Ureter (tissue), 1 donor: Measurements from ENCODE around the gene MAN2A1. TPM values are rescaled to one million over a fixed set of nuclear protein-coding genes. Genes with fewer than 3 reads are reported as not detected.
"Not testable (repeated sequence)": the region's sequence is repeated elsewhere in the genome, so short reads cannot be mapped to it uniquely, and the experiment has no call there.

Source experiments
- DNase-seq: peaks from one replicate; pipeline ENCODE4 v3.0.0-alpha.2; 2020; ENCODE audit warnings: low spot score
- total RNA-seq: library from RNA; stranded (reverse); gene quantifications from one replicate; pipeline ENCODE4 v1.2.4, GENCODE V29; 2023
- donor health status: DM: yes; HTN: yes; CAD: no.

The MAN2A1 gene
- total RNA-seq, 1 donor from 2014 or later, result 56.9 TPM

DNA sequence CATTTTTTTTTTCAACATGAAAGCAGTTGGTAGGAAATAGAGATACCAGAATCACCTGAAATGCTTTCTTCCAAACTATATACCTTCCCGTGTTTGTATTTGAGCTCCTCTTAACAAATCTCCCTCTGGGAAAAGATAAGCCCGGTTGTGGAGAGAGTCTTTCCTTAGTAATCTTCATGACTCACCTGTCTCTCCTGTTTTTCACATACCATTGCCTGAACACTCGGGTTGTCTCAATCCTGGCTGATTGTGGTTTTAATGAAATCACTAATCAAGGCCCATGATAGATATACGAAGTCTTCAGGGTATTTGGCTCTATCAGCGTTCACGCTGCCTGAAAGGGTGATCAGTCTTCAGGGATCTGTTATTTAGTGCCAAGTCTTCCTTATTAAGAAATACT is 136.7 kb downstream of the MAN2A1 start:
- no peak for DNase-seq

DNA sequence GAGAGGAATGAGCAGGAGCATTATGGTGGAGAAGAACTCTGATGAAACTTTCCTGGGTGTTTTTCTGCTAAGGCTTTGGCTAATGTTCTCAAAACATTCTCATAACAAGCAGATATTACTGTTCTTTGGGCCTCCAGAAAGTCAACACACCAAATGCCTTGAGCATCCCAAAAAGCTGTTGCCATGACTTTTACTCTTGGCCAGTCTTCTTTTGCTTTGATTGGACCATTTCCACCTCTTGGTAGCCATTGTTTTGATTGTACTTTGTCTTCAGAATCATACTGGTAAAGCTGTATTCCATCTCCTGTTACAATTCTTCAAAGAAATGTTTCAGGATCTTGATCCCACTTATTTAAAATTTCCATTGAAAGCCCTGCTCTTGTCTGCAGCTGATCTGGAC is 139.6 kb downstream of the MAN2A1 start:
- no peak for DNase-seq

DNA sequence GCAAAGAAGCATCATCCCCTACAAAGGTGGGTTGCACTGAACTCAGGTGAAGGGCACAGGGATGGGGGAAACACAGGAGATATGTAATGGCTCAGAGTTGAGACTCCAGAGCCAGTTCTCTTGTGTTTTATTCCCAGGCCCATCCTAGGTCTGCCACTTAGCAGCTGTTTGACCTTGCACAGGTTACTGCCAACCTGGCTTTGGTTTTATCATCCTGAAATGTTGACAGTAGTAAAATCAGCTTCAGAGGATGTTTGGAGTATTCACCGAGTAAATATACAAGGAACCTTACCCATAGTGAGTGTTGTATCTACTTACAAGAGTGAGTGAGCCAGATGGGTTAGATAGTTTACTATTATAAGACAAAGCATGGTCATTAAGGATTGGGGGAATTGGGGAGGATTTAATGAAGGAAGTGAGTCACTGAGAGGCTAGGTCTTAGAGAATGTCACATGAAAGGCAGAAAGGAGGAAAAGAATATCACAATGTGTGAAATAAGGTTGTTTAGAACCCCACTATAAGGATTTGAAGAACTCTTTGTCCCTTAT is 141.3 kb downstream of the MAN2A1 start:
- no peak for DNase-seq

DNA sequence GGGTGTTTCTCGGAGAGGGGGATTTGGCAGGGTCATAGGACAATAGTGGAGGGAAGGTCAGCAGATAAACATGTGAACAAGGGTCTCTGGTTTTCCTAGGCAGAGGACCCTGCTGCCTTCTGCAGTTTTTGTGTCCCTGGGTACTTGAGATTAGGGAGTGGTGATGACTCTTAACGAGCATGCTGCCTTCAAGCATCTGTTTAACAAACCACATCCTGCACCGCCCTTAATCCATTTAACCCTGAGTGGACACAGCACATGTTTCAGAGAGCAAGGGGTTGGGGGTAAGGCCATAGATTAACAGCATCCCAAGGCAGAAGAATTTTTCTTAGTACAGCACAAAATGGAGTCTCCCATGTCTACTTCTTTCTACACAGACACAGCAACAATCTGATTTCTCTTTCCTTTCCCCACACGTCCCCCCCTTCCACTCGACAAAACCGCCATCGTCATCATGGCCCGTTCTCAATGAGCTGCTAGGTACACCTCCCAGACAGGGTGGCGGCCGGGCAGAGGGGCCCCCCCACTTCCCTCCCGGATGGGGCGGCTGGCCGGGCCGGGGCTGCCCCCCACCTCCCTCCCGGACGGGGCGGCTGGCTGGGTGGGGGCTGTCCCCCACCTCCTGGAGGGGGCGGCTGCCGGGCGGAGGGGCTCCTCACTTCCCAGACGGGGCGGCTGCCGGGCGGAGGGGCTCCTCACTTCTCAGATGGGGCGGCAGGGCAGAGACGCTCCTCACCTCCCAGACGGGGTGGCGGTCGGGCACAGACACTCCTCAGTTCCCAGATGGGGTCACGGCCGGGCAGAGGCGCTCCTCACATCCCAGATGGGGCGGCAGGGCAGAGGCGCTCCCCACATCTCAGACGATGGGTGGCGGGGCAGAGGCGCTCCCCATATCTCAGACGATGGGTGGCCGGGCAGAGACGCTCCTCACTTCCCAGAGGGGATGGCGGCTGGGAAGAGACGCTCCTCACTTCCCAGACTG is 142.8 kb downstream of the MAN2A1 start:
- not testable (repeated sequence) for DNase-seq

DNA sequence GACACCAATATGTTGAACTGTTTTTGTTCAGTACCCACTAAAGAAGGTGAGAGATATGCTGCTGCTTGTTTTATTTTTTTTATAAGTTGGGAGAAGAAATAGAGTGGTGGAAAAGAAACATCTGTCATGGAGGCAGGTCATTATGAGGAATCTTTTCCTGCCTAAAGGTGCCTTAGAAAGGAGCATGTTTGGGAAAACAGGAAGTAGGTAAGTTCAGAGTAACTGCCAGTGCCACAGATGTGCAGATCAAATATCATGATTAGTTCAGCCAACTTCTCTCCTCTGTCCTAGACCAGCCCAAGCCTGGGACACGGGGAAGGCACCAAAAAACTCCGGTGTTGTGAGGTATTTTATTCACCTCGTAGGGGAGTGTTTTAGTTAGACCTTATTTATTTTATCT is 144.2 kb downstream of the MAN2A1 start:
- DNase-seq, result no peak

DNA sequence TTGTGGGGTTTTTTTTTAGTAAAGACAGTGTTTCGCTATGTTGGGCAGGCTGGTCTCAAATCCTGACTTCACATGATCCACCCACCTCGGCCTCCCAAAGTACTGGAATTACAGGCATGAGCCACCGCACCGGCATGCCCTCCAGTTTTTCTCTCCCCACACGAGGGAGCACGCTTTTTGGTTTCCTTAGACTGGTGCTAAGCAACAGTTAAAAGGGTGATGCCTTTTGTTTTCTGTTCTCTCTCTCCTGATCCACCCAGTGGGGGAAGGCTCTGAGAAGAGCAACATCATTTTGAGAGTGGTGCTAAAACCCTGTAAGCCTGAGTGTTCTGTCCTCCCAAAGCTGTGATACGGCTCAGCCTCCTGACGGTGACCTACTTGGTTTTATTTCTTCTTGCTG is 146.6 kb downstream of the MAN2A1 start:
- no peak for DNase-seq

DNA sequence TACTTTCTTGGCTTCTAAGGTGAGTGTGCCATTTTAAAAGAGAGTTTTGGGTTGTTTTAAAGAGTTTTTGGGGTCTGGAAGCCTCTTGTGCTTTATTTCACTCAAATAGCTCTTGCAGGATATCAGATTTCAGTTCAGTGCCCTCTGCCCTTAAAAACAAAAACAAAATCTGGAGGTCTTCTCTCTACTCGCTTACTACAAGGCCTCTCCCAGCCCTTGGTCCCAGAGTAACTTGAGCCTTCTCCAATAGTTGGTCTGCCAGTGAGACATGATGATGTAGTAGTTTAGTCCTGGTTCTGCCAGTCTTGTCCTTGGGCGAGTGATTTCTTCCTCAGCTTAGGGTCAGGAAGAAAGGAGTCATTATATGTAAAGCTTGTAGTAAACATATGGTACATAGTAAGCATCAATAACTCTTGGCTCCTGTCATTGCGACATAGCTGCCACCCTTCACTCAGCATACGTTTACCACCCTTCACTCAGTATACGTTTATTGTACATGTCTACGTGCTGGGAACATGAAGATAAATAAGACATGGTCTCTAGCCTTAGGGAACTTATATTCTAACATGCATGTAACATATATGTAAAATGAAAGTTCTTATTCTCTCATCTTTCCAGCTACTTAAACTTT is 147.6 kb downstream of the MAN2A1 start:
- DNase-seq, result no peak

DNA sequence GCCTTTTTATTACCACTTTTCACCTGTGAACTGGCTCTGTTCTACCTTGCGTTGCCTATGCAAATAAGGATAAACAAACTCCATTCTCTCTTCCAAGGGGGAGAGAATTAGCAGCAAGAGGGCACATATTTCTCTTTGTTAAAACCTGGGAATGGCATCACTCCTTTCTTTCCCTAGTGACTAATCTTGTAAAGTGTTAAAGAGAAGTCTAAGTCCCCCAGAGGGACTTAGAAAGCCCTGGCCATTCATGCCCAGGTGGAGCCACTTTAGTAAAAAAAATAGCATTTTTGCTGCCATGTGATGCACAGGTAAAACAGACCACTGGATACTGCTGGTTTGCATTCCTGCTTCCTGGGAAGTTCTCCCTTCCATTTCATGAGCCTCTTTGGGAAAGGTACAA is 148.4 kb downstream of the MAN2A1 start:
- DNase-seq, result no peak

DNA sequence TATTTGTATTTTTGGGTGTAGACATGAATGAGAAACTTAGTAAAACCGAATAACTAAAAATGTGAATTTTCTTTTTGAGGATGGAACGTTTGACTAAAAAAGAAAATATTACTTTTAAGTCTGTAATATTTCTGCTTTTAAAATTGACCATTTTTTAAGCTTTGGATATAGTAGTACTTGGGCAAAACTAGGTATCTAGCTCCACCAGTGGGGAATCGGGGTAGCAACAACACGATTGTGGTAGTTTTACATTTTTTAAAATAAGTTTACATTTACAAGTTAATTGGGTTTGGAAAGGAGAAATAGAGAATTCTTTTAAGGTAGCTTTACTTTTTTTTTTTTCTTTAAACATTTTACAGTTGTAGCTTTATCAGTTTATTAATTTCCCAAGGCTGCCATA is 154.4 kb downstream of the MAN2A1 start:
- DNase-seq, result no peak

DNA sequence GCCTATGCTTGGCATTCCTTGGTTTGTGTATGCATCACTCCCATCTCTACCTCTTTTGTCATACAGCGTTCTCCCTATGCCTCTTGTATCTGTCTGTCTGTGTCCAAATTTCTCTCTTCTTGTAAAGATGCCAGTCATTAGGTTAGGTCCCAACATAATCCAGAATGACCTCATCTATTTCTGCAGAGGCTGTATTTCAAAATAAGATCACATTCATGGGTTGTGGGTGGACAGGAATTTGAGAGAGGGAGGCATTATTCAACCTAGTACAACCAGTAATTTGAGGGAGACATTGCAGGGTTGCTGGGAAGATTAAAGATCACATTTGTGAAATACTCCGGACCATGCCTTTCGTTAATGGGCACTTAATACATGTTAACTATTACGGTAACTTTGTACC is 155.0 kb downstream of the MAN2A1 start:
- DNase-seq, result no peak

DNA sequence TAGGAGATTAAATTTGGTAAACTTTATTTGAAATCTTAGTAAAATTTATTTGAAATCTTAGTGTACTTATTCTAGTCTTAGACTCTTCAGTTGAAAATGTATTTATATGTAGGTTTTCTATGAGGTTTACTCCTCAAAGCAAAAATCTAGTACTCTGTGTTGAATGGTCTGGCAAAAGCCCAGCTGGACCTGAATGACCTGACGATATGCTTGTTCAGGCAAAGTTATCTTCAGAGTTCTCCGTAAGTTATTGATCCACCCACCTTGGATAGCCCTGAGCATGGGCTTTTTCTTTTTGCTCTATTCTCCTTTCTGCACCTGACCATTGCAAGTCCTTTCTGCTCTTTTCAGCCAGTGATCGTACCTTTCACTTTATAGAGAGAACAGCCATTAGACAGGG is 158.4 kb downstream of the MAN2A1 start:
- no peak for DNase-seq

DNA sequence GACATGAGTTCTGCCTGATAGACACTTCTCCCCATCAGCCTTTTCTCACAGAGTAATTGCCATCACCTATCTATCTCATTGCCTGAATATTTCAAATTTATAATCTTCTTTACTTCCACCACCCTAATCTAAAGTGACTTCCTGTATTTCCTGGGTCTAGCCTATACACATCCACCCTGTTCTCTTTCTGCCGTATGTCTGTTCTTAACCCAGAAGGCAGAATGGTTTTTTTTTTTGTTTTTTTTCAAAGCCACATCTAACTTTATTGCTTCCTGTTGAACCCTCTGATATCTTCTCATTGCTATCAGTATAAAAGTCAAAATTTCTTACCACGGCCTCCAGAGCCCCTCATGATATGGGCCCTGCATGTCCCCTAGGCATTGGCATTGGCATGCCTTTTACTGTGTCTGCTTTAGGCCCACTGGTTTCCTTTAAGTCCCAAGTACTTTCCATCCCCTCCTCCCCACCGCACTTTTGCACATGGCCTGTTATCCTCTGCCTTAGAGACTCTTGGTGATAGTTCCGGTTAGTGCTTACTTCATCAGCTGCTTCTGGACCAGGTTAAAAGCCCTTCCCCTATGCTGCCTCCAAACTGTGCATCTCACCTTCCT is 159.9 kb downstream of the MAN2A1 start:
- no peak for DNase-seq

DNA sequence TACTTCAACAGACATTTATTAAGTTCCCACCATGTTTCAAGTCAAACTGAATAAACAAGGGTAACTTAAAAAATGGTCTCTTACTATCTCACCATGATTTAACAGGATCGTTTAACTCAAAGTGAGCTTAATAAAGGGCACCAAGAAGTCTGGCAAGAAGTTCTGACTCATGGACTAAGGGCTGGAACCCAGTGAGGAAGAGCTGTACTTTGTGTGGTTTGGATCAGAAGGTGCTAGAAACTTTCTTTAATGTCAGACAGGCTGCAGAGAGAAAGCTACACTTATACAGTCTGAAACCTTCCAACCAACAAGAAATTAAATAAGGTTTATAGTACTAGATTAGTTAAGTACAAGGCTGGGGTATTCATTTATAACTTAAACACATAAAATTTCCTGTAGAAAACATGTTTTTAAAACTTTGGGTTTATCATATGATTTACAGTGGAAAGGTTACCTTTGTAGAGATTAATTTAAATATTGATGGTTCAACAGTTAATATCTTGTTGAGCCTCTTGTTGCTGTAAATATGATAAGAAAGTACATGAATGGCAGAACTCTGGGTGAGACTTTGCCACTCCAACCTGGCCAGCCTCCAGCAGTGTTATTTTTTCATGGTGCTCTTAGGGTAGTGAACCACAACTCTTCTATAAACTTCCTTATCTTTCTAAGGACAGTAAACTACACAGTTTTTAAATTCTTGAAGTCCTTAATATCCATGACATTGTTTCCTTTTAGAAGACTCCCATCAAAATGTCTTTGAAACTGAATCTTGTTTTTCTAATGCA is 162.8 kb downstream of the MAN2A1 start:
- no peak for DNase-seq

DNA sequence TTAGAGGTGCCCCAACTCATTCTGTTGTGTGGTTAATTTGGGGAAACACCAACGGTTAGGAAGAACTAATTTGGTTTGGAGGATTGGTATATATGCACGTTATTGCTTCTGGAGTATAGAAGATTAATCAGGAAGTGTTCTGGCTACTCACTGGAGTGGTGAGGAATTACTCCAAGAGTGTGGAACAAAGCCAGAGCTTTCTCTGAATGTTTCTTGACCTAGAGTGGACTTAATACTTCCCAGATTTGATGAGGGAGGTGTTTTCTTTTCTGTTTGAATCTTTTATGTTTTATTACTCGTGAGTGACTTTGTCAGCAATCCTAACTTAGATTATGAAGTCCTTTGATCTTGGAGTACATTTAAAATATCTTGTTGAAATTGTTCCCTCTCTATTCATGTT is 163.7 kb downstream of the MAN2A1 start:
- DNase-seq, result no peak

DNA sequence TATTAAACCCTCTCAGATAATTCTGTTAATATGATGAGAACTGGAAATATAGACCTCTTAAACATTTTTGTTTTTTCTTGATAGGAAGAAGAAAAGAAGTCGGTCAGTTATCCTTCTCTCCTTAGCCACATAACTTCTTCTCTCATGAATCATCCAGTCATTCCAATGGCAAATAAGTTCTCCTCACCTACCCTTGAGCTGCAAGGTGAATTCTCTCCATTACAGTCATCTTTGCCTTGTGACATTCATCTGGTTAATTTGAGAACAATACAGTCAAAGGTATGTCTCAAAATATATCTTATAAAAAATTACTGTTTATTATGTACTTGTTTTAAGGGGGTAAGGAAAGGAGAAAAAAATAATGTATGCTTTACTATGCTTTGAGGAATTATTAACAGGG is 165.3 kb downstream of the MAN2A1 start:
- no peak for DNase-seq

DNA sequence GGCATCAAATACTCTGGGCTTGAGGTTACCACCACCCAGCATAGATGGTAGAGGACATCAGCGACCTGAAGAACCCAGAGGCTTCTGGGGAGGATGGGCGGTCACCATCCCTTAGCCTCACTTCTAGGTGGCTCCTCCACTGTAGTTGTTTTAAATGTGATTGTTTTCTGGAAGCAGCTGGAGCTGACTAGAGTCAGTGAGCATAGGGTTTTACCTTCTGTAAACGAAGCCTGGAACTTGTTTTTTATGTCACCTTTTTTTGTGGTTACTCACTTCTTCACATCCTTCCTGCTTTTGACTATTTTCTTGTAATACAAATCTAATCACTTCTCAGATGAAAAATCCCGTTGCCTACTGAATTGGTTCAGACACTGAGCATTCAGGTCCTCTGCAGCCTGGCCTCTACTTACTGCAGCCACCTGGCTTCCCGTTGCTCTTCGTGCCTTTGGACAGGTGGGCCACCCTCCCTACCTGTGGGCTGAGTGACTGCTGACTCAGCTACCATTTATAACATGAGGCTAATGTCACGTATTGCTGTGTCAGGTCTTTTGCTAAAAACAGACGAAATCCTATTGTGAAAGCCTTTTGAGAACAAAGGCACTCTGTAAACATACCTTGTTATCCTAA is 167.8 kb downstream of the MAN2A1 start:
- DNase-seq, result no peak

DNA sequence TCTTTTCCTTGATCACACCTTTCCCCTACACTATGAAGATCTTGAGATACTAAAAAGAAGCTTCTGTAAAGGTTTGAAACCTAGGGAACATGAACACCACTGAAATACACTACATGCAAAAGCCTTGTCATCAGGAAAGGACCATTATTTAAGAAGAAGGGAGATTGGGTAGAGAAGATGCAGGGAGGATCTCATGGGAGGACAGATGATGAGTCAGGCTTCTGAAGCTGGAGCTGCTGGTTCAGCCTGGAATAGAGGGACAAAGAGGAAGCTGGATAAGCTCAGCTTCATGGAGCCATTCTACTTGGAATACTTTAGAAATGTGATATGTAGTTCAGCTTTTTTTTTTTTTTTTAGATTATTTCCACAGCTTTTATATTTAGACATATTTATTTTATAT is 169.8 kb downstream of the MAN2A1 start:
- DNase-seq, result no peak

DNA sequence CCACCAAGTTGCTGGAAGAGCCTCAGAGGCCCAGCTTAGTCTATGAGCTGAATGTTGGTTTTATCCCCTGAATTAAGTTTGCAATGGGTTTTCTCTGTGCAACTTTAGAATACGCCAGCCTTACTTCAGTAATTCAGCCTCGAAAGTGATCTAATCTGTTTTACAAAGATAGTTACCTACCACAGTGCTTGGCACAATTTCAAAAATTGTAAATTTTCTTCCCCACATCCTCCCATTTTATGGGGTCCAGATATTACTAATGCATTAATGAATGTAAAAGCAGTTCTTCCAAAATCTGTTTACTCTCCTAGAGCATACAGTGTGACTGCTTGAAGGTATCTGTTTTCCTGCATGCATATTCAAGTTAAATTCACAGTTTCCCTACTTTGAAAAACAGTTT is 172.6 kb downstream of the MAN2A1 start:
- no peak for DNase-seq

DNA sequence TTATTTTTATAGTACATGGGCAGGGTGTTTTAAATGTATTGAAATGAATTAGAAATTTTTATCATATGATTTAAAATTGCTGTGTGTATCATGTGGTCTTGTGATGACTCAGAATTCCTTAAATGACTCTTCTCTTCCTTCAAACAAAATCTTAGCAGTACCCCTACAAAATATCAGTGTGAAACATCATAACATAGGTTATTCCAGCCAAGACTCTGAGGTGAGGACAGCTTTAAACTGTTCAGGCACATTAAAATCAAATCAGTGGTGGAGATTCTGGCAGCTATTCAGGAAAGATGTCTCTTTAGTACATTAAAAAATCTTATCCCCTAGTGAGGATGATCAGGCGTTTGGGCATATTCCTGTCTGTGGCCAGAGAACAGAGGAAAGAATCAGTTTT is 174.0 kb downstream of the MAN2A1 start:
- DNase-seq, result no peak

DNA sequence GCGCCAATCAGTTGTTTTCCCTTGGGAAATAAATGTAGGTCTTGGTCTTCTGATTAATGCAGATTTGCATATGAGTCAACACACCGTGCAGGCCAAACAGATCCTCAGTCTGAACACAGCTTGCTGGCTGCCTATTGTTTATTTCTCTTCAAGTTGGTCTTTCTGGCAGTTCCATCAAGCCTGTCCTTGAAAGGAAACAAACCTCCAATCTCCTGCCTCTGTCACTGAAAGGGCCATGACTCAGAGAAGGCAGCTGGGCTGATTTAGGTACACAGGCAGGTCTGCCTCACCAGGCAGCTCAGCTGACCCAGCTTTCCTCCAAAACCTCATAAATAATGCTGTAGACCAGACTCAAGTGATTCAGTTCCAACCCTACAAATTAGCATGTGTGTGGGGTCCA is 175.9 kb downstream of the MAN2A1 start:
- DNase-seq, result no peak

DNA sequence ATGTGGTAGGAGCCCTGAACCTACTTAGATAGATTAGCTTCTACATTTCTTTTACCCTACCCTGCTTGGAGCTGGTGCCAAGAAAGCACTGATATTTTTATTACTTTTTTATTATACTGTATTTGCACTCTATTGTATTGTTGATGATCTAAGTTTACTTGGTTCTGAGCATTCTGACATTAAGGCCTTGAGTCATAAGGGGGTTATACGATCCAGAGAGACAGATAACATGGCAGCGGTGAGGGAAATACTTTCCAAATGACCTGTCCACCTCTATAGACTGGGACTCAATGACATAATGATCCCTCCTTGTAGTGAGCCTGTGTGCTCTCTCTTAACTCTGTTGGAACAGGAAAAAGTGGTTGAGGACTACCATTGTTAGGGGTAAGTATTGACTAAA is 176.3 kb downstream of the MAN2A1 start:
- no peak for DNase-seq
